ENCODE results near the gene CCDC30. TPM values are rescaled to one million over a fixed set of nuclear protein-coding genes. Genes with fewer than 3 reads are reported as not detected.

Gene CCDC30
- total RNA-seq: 0.33 and 0.69 TPM in 2 replicates

GRCh38 chr1:42462828-42463763, at the start of gene CCDC30:
CCDC30 (plus strand) TSS chr1:42463286; CDS start chr1:42480552, 17,266 bp downstream.

DNA sequence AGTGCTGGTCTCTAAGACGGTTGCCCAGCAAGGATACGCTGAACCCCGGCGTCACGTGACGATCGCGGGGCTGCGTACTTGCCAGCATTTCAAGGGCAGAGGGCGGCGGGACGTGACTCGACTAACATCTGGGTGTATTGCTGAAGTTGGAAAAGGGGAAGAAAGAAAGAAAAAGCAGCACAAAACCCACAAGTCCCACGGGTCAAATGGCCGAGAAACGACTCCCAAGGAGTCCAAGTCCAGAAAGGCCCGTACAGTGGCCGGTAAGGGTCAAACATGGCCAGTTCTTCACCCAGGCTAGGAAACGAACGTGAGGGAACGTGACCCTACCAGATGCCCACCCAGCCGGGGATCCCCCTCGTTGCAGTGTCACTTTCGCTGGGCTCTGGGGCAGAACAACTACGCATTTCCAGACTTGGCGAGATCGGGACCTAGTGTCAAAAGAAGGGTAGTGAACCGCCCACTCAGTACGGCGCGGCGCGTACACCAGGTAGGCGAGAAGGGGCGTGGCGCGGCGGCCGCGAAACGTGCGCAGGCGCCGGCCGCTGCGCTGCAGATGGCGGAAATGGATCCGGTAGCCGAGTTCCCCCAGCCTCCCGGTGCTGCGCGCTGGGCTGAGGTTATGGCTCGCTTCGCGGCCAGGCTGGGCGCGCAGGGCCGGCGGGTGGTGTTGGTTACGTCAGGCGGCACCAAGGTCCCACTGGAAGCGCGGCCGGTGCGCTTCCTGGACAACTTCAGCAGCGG, 6.9 kb upstream of the CCDC30 start, which contains the start of the genes PPCS and ZMYND12:
Gene PPCS, plus strand, starts transcription at position 534 of the 744 bp plus-strand sequence. Its CDS starts 23 bp downstream, at position 557.
Gene ZMYND12, minus strand, starts transcription at position 13 of the 744 bp plus-strand sequence. CDS start 25 bp downstream, outside the sequence.

DNA sequence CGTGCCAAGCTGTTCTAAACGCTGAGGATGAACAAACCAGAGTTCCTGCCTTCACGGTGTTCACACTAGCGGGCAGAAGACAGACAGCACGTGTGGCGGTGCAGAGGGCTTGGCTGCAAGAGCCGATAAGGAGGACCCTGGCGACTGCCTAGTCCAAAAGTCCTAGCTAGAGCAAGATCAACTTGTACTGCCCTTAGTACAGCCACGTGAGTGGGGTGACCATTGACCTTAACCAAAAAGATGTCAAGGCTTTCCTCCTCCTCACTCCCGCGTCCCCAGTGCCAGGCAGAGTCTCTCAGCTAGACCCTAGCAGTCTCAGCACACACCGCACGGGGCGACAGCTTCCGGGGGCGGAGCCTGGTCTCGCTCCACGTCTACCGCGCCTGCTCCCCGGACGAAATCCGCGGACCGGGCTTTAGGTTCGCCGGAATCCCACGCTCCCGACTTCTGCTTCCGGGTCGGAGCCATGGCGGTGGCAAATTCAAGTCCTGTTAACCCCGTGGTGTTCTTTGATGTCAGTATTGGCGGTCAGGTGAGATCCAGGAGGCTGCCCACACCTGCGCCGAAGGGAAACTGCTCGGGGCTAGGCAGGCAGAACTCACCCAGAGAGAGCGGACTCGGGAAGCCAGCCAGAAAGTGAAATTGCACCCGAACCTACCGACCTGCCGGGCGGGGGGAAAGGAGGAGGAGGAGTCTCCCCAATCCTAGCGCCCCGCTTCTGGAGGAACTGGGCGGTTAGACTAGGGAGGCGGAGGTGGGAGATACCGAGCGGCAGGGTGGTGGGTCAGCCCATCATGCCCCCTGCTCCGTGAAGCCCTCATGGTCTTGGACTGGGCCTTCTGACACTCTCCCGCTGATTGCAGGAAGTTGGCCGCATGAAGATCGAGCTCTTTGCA, 195.1 kb downstream of the CCDC30 start, which contains the start of gene PPIH:
Gene PPIH, plus strand, starts transcription at position 443 of the 896 bp plus-strand sequence. Its CDS starts 24 bp downstream, at position 467.

GRCh38 chr1:42681741-42682483, 218.8 kb downstream of the CCDC30 start, which contains the start of gene YBX1:
YBX1 (plus strand) TSS chr1:42682418; CDS start chr1:42682566, 148 bp downstream.

Other genes starting within 250 kb of the CCDC30 start
- 21.0 and 21.5 TPM in 2 replicates for gene FOXJ3, start 128.1 kb upstream of the CCDC30 start, total RNA-seq
- under 0.01 TPM in 2 replicates for gene RIMKLA, start 82.5 kb upstream of the CCDC30 start, total RNA-seq
- 0.43 and 0.60 TPM in 2 replicates for gene ZMYND12, start 7.3 kb upstream of the CCDC30 start, total RNA-seq
- gene PPCS, start 6.7 kb upstream of the CCDC30 start, total RNA-seq: 29.5 and 30.9 TPM in 2 replicates
- gene PPIH, start 195.1 kb downstream of the CCDC30 start, total RNA-seq: 13.1 and 17.1 TPM in 2 replicates
- gene YBX1, start 219.1 kb downstream of the CCDC30 start, total RNA-seq: 440 and 521 TPM in 2 replicates